B cell (primary cell): ENCODE results near the gene CFAP61.

Experiments used
- EZH2 ChIP-seq: IDR thresholded peaks from 2 replicates; pipeline ENCODE4 v1.6.1; 2012; ENCODE audit warnings: borderline replicate concordance, low read depth, mild to moderate bottlenecking, moderate library complexity, low read length; ENCODE audit not compliant: insufficient read depth, poor library complexity, severe bottlenecking
- TF ChIP-seq, protein P1 (sequence below): fragments of 200-600 bp; IDR thresholded peaks from one replicate; pipeline ENCODE4 v1.8.0; 2022; ENCODE audit warnings: antibody characterized with exemption, mild to moderate bottlenecking

- TF ChIP-seq, protein P1, sequence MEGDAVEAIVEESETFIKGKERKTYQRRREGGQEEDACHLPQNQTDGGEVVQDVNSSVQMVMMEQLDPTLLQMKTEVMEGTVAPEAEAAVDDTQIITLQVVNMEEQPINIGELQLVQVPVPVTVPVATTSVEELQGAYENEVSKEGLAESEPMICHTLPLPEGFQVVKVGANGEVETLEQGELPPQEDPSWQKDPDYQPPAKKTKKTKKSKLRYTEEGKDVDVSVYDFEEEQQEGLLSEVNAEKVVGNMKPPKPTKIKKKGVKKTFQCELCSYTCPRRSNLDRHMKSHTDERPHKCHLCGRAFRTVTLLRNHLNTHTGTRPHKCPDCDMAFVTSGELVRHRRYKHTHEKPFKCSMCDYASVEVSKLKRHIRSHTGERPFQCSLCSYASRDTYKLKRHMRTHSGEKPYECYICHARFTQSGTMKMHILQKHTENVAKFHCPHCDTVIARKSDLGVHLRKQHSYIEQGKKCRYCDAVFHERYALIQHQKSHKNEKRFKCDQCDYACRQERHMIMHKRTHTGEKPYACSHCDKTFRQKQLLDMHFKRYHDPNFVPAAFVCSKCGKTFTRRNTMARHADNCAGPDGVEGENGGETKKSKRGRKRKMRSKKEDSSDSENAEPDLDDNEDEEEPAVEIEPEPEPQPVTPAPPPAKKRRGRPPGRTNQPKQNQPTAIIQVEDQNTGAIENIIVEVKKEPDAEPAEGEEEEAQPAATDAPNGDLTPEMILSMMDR: no peak
- TF ChIP-seq EZH2: no peak
These were observed 177.3 kb downstream of the CFAP61 start for GRCh38 chr20:20229595-20229994.
